Measurements from ENCODE around the gene KCNQ1. TPM values are rescaled to one million over a fixed set of nuclear protein-coding genes. Genes with fewer than 3 reads are reported as not detected.

The KCNQ1 gene
- polyA plus RNA-seq, 1 donor (not counting 4 experiments of a cell fraction or from before 2014, with no cell fraction given) = not detected

DNA sequence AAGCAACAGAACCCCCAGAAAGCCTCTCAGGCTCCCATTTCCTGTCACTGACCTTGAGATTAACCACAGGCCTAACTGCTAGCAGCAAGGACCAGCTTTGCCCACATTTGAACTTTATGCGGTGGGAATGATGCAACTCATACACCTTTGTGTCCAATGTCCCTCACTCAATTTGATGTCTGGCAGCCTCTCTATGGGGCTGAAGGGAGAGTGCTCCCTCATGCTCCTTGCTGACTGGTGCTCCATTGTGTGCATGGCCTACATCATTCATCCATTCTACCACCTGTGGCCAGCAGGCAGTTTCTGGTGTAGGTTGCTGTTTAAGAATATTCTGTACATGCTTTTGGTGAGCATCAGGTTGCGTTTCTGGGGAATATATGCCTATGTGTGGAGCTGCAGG lies 223.1 kb downstream of the KCNQ1 start:
- Histone ChIP-seq H3K79me2 (ENCODE audit: control insufficient read depth, insufficient read depth, low read length) (no peaks in the 10 kb centered on the region), H2AFZ (ENCODE audit: control insufficient read depth, low read length) (no peak overlapping the region), H3K9ac (ENCODE audit: control insufficient read depth, extremely low read depth, insufficient read depth, low read length) (no peak overlapping the region), H4K20me1 (ENCODE audit: control insufficient read depth, extremely low read depth, insufficient read depth, low read length) (peaks cover 3% of the 10 kb centered on the region), H3K4me3 (ENCODE audit: control insufficient read depth in 2 of 3, extremely low read depth in 1 of 3, insufficient read depth in 2 of 3, low read depth in 1 of 3, low read length in 3 of 3) (no peak overlapping the region), H3K27me3 (ENCODE audit: control insufficient read depth, extremely low read depth, insufficient read depth, low read length) (no peaks in the 10 kb centered on the region), H3K4me1 (ENCODE audit: control insufficient read depth, extremely low read depth, insufficient read depth, low read length) (no peaks in the 10 kb centered on the region), H3K9me3 (ENCODE audit: control insufficient read depth, low read depth, low read length) (no peaks in the 10 kb centered on the region), H3K4me2 (ENCODE audit: control insufficient read depth, extremely low read depth, insufficient read depth, low read depth, low read length) (no peak overlapping the region), H3K9me1 (ENCODE audit: control insufficient read depth, extremely low read depth, insufficient read depth, low read length) (no peaks in the 10 kb centered on the region), H3K36me3 (ENCODE audit: control insufficient read depth in 2 of 2, extremely low read depth in 1 of 2, insufficient read depth in 2 of 2, low read length in 2 of 2) (no peaks in the 10 kb centered on the region), H3K27ac (ENCODE audit: control insufficient read depth, insufficient read depth, low read length) (no peak overlapping the region)
- DNase-seq (ENCODE audit: low read depth, low spot score) (no peak), FAIRE-seq (no peak)
- dilution Hi-C loops (cut with MboI; ENCODE audit: extremely low pct_ligation_motif_present, low sequenced_read_pairs) = no loop called here
- no peak for TF ChIP-seq EZH2 (IDR thresholded peaks at IDR 0.05; ENCODE audit: low read length)
- TF ChIP-seq, protein P1, sequence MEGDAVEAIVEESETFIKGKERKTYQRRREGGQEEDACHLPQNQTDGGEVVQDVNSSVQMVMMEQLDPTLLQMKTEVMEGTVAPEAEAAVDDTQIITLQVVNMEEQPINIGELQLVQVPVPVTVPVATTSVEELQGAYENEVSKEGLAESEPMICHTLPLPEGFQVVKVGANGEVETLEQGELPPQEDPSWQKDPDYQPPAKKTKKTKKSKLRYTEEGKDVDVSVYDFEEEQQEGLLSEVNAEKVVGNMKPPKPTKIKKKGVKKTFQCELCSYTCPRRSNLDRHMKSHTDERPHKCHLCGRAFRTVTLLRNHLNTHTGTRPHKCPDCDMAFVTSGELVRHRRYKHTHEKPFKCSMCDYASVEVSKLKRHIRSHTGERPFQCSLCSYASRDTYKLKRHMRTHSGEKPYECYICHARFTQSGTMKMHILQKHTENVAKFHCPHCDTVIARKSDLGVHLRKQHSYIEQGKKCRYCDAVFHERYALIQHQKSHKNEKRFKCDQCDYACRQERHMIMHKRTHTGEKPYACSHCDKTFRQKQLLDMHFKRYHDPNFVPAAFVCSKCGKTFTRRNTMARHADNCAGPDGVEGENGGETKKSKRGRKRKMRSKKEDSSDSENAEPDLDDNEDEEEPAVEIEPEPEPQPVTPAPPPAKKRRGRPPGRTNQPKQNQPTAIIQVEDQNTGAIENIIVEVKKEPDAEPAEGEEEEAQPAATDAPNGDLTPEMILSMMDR (optimal IDR thresholded peaks at IDR 0.05 in 1 of 3, IDR thresholded peaks at IDR 0.05 in 1 of 3, conservative IDR thresholded peaks at IDR 0.05 in 1 of 3; ENCODE audit: extremely low read depth in 1 of 3, insufficient read depth in 2 of 3, low read length in 3 of 3) = no peak

DNA sequence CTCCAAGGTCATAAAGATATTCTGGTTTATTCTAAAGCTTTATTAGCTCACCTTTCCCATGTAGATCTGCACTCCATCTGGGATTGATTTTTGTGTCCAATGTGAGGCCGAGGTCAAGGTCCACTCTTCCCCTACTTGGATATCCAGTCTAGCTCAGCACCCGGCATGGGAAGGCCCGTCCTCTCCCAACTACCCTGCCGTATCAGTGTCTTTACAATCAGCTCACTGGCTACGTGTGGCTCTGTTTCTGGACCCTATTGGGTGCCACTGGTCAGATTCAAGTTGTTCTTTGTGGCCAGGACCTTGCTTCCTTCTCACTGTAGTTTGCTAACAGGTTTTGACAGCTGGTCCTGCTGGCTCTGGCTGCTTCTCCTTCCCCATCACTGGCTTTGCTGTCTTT lies 224.1 kb downstream of the KCNQ1 start:
- no peak for TF ChIP-seq EZH2 (IDR thresholded peaks at IDR 0.05; ENCODE audit: low read length)
- TF ChIP-seq, protein P1 (optimal IDR thresholded peaks at IDR 0.05 in 1 of 3, IDR thresholded peaks at IDR 0.05 in 1 of 3, conservative IDR thresholded peaks at IDR 0.05 in 1 of 3; ENCODE audit: extremely low read depth in 1 of 3, insufficient read depth in 2 of 3, low read length in 3 of 3) = no peak
- Histone ChIP-seq H3K9me3 (ENCODE audit: control insufficient read depth, low read depth, low read length) (no peaks in the 10 kb centered on the region), H4K20me1 (ENCODE audit: control insufficient read depth, extremely low read depth, insufficient read depth, low read length) (peaks cover 3% of the 10 kb centered on the region), H2AFZ (ENCODE audit: control insufficient read depth, low read length) (no peak overlapping the region), H3K4me1 (ENCODE audit: control insufficient read depth, extremely low read depth, insufficient read depth, low read length) (no peaks in the 10 kb centered on the region), H3K9ac (ENCODE audit: control insufficient read depth, extremely low read depth, insufficient read depth, low read length) (no peak overlapping the region), H3K4me2 (ENCODE audit: control insufficient read depth, extremely low read depth, insufficient read depth, low read depth, low read length) (no peak overlapping the region), H3K27ac (ENCODE audit: control insufficient read depth, insufficient read depth, low read length) (no peak overlapping the region), H3K9me1 (ENCODE audit: control insufficient read depth, extremely low read depth, insufficient read depth, low read length) (no peaks in the 10 kb centered on the region), H3K27me3 (ENCODE audit: control insufficient read depth, extremely low read depth, insufficient read depth, low read length) (no peaks in the 10 kb centered on the region), H3K36me3 (ENCODE audit: control insufficient read depth in 2 of 2, extremely low read depth in 1 of 2, insufficient read depth in 2 of 2, low read length in 2 of 2) (no peaks in the 10 kb centered on the region), H3K4me3 (ENCODE audit: control insufficient read depth in 2 of 3, extremely low read depth in 1 of 3, insufficient read depth in 2 of 3, low read depth in 1 of 3, low read length in 3 of 3) (no peak overlapping the region), H3K79me2 (ENCODE audit: control insufficient read depth, insufficient read depth, low read length) (no peaks in the 10 kb centered on the region)
- dilution Hi-C loops (cut with MboI; ENCODE audit: extremely low pct_ligation_motif_present, low sequenced_read_pairs) = no loop called here
- no peak for DNase-seq (ENCODE audit: low read depth, low spot score)
- FAIRE-seq = no peak

Data from keratinocyte (primary cell).